Fibroblast of villous mesenchyme (primary cell): ENCODE data around the gene NMNAT2. TPM values are rescaled to one million over a fixed set of nuclear protein-coding genes. Genes with fewer than 3 reads are reported as not detected.

Experiments
- DNase-seq: peaks from one replicate; pipeline ENCODE4 v3.0.0-alpha.2; 2010; ENCODE audit warnings: low read depth
- H3K4me3 ChIP-seq: 2 replicates; pipeline ENCODE4 v1.5.1; 2011; ENCODE audit warnings: low read depth, mild to moderate bottlenecking, low read length
- CTCF ChIP-seq: IDR thresholded peaks from 2 replicates; pipeline ENCODE4 v1.5.1; 2012; ENCODE audit warnings: low read depth, mild to moderate bottlenecking, low read length; ENCODE audit not compliant: insufficient read depth
- total RNA-seq: library from RNA; depleted of rRNA; stranded (reverse); fragments of >200 nt; gene quantifications from 2 replicates; pipeline ENCODE4 v1.2.3, GENCODE V29; 2012

NMNAT2 gene
- total RNA-seq, 1 donor: 3.9 TPM

DNA sequence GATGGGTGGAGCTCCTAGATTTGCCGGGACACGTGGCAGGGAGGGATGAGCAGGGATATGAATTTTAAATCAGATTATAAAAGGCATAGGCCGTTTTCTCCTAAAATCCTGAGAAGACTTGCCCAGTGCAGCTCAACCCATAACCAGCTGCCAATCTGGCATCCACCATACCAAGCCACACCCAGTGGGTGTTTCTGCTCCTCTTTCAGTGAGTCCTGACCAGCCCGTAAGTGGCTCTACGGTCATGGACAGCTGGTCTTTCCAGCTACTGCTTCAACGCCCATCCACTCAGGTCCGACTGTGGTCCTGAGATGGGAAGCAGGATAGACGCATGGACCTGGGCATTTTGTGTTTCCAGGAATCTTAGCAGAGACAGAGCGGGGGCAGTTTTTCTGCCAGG, 124.9 kb downstream of the NMNAT2 start:
- DNase-seq: no peak
- H3K4me3 ChIP-seq: no peak overlapping the region
- no peak for TF ChIP-seq CTCF

DNA sequence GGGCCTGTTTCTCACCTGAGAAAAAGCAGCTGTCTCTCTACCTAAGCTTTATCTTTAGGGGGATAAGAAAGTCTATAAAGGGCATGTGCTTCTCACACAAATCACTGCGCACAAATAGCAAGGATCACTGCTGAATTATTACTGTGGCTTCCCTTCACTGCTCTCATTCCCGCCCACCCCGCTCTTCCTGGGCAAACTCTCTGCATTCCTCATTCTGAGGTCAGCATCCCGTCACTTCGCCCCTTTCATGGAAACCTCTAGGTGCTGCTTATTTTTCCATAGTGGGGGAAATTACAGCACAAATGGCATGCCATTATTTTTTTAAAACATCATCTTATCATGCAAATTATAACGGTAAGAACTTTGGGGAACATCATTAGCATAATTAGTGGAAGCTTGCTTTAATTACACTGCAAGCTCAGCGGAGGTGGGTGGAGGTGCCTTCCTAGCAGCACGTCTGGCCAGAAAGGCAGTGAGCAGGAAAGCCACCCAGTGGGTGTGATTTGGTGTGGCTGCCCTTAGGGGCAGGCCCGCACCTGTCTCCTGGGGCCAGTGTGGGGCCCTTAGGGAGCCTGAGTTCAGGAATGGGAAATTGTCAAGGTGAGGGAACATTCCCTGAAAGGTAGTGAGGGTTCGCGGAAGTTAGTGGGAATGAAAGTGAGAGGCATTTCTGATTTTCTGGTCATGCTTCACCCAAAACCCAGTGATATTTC, 126.2 kb downstream of the NMNAT2 start:
- H3K4me3 ChIP-seq: no peak overlapping the region
- DNase-seq: no peak
- TF ChIP-seq CTCF: no peak

- H3K4me3 ChIP-seq: no peak overlapping the region
- no peak for DNase-seq
- no peak for TF ChIP-seq CTCF
Measured at GRCh38 chr1:183291216-183291762, 126.9 kb downstream of the NMNAT2 start.

DNA sequence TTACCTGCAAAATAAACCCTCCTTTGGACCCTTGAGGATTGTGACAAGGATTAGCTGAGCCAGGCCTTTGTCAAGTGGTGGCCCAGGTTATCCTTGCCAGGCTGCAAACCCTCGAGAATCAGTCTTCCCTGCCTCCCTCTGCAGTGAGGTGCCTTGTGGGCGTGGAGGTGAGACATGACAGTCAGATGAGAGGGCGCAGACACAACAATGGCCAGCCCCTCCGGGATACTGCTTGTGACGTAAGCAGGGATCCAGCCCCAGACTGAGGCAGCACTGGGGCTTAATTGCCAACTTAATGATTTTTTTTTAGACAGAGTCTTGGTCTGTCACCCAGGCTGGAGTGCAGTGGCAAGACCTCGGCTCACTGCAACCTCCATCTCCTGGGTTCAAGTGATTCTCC, 127.6 kb downstream of the NMNAT2 start:
- H3K4me3 ChIP-seq: no peak overlapping the region
- DNase-seq: no peak
- TF ChIP-seq CTCF: no peak

- H3K4me3 ChIP-seq: no peak overlapping the region
- DNase-seq: no peak
- TF ChIP-seq CTCF: no peak
Measured at GRCh38 chr1:183289051-183289496, 129.1 kb downstream of the NMNAT2 start.

DNA sequence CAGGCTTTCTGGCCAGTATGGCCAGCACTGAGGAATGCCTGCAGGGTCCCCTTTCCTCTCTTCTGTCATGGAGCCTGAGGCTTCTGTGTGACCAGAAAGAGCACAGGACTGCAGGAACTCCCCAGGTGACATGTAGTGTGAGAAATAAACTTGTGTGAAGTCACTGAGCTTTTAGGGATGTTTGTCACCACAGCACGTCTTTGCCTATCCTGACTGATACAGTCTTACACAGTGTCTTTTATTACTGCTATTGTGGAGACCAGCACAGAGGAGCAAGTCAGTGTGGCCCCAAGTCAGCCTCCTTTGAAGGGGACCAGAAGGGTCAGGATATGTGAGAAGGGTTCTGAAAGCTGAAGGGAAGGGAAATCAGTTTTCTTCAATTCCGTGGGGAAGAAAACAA, 129.6 kb downstream of the NMNAT2 start:
- no peak for TF ChIP-seq CTCF
- no peak for DNase-seq
- H3K4me3 ChIP-seq: no peak overlapping the region

DNA sequence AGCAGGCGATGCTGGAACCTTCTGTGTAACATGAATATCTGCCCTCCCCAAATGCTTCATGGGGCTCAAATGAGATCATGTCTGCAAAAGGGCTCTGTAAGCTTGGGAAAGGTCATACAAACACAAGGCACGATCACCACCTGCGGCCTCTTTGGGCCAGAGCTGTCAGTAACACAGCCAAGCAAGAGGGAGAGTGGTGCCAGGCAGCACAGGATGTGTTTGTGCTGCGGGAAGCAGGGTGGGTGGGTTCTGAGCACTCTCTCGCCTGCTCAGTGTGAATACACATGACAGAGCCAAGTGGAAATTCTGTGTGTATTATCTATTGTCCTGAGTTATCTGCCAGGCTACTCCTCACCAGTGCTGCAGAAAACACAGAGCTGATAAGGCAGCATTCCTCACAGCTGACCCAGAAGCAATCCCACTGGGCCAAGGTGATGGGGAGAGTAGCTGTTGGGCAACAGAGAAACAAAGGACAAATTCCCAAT, 130.9 kb downstream of the NMNAT2 start:
- TF ChIP-seq CTCF: no peak
- H3K4me3 ChIP-seq: no peak overlapping the region
- no peak for DNase-seq
